KBM-7 (cell line): Measurements from ENCODE around the gene GIPC3.

Source experiments
- DNase-seq: peaks from one replicate; pipeline ENCODE4 v3.0.0-alpha.2; 2015
- in situ Hi-C: fragments of 300-500 bp; cut with MboI; formaldehyde crosslinking; loops from 2 replicates; pipeline ENCODE4 v1.14.3; 2020; ENCODE audit warnings: low sequenced_read_pairs, low pct_unique_long_range_greater_than_20kb, mixed read lengths

The GIPC3 gene

DNA sequence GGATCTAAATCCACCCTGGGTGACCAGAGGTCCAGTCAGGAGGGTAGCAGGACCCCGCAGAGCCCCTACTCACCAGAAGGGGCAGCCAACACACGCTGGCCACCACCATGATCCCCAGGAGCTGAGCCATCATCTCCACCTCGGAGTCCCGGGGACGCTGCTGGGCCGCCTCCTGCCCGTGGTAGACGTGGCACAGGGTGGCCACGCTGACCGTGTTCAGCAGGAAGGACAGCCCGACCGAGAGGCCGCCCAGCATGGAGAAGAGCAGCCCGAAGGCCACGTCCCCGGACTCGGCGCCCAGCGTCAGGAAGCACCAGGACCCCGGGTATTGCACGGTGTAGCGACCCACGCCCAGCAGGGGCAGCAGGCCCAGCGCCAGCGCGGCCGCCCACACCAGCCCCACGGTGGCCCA, 14.5 kb downstream of the GIPC3 start:
- no peak for DNase-seq

DNA sequence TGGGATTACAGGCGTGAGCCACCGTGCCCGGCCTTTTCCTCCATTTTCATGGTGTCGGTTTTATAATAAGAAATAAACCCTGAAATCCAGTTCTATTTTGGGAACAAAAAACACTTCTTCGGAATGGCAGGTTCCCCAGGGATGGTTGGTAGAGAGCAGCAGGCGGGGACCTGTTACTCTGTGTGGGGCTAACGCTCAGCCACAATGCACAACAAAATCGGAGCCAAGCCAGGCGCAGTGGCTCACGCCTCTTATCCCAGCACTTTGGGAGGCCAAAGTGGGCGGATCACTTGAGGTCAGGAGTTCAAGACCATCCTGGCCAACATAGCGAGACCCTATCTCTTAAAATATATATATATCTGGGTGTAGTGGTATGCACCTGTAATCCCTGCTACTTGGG, 15.7 kb downstream of the GIPC3 start:
- in situ Hi-C loops: no loop called here
- DNase-seq: no peak

More for the DNA sequence above, 14.5 kb downstream of the GIPC3 start:
- in situ Hi-C loops: no loop called here

DNA sequence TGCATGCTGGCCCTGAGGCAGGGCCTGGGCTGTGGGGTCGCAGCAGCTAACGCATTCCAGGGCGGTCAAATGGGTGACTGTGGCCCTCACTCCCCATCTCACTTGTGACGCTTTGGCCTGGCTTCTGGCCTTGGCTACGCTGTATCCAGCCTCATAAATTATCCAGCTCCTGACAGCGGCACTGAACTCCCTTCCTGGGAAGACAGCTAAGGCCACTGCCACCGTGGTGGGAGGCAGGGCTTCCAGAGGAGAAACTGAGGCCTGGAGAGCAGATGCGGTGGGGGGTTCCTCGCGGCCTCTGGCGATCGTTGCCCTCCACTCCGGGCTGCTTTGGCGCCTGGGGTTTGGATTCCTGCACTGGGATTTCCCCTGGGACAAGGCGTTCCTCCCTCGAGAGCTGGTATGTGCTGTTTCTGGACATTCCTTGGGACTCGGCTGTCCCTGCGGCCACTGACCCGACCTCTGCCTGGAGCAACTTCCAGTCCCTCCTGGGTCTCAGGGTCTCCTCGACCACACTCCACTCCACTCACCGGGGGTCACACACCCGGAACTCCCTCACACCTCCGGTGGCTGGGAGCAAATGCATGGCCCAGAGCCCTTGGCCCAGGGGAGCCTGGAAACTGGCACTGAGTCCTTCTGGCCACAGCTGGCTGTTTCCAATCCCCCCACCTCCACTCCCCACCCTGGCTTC, 18.0 kb downstream of the GIPC3 start:
- in situ Hi-C loops: no loop called here
- no peak for DNase-seq

DNA sequence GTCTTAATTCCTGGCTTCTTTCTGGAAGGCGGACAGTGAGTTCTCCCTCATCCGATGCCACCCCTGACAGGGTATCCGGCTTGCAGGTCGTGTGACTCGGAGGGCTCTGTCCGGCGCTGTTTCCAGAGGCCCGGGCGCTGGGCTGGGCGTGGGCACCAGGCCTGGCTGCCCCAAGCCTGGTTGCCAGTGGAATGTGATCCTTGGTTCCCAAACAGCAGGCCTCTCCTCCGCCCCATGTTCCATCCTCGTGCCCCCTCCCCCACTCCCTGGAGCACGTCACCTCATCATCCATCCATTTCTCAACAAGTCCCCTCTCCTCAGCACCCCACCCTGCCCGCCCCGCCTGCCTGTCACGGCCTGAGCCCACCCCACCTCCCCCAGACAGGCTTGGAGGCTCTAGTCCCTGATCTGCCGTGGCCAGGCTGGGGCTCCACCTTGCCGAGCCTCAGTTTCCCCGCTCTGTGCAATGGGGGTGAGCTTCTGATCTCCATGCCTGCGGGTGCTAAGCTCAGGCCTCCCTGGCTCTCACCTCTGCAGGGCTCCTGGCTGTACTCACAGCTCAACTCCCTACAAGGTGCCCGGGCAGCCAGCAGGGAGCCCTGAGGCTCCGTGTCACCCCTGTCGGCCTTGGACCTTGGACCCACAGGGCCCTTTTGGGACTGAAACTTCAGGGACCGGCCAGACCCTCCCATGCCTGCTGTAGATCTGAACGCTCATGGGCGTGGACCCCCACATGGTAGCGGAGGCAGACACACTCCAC, 19.1 kb downstream of the GIPC3 start:
- DNase-seq: no peak
- in situ Hi-C loops: no loop called here

DNA sequence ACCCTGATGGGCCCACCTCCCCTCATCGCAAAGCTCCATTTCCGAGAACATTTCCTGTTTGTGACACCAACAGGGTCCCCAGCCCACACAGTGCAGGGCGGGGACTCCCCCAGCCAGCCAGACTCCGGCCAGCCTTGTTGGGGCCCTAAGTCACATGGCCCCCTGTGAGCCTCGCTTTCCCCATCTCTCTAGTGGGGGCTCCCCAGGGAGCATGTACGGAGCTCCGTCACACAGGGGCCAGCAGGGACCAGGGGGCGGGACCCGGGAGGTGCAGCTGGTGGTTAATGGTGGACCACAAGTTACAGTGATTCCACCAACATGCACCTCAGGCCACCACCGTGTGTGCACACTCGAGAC, 19.7 kb downstream of the GIPC3 start:
- peak; percentile 69 for DNase-seq
- in situ Hi-C loops: no loop called here

DNA sequence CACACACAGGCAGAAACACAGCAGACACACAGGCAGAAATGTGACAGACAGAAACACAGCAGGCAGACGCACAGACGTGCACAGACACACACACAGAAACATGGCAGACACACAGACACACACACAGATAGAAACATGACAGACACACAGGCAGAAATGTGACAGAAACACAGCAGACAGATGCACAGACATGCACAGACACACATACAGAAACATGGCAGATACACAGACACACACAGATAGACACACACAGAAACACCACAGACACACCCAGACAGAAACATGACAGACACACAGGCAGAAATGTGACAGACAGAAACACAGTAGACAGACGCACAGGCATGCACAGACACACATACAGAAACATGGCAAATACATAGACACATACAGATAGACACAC, 20.1 kb downstream of the GIPC3 start:
- in situ Hi-C loops: no loop called here
- DNase-seq: no peak

DNA sequence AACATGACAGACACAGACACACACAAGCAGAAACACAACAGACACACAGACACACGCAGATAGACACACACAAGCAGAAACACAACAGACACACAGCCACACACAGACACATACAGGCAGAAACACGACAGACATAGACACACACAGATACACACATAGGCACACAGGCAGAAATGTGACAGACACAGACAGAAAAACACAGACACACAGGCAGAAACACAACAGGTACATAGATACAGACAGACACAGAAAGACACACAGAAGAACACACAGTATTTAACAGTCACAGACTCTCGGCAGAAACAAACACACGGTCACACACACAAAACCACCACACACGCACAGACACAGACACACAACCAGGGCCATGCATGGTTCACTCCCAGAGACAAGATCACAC, 20.5 kb downstream of the GIPC3 start:
- DNase-seq: peak; percentile 14
- in situ Hi-C loops: no loop called here

DNA sequence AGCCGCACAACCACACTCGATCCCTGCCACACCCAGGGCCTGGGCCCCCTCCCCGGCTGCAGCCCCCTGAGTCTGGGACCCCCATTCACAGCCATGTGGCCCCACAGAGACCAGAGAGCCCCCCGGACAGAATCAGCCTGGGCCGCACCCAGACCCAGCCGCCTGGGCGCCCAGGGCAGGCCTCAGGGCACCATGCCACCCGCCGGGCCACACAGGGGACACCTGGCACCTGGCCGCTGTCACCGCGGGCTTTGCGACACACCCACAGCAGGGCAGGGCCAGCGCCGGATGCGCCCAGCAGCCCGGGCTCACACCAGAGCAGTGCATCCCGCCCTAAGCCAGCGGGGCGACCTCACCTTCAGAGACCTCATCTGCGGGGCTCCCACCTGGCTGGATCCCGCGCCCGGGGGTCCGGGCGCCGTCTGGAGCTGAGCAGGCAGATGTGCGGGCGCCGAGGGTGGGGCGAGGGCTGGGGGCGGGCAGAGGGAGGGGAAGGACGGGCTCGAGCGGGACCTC, 21.0 kb downstream of the GIPC3 start:
- peak; percentile 19 for DNase-seq

DNA sequence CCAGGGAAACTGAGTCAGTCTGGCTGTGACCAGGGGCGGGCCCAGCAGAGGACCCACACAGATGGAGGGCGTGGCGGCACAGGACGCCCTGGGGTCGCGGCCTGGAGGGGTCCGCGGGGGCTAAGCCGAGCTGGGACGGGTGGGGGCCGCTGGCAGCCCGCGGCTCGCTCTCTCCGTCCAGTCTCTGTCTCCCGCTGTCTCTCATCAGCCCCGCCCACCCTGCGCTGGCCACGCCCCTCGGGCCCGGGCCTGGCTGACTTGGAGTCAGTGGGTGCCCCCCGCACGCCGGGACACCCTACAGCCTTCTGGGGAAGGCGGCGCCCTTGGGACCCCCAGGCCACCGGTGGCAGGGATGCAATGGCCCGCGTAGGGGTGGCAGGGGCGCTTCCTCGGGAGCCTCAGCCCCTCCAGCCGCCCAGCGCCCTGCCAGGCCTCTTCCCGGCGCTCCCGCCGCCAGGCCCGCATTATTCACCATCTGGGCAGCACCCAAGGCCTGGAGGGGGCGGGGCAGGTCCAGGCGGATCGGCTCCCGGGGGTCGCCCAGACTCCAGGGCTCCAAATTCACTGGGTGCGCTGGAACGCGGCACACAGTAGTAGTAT, 21.5 kb downstream of the GIPC3 start, which contains the start of gene TBXA2R:
Gene TBXA2R (minus strand): TSS at position 186 of the 600 bp plus-strand sequence. CDS start 6,241 bp downstream, outside the sequence.
- in situ Hi-C loops: no loop called here
- DNase-seq: peak; percentile 71

More for the DNA sequence above, 21.0 kb downstream of the GIPC3 start:
- in situ Hi-C loops: no loop called here

DNA sequence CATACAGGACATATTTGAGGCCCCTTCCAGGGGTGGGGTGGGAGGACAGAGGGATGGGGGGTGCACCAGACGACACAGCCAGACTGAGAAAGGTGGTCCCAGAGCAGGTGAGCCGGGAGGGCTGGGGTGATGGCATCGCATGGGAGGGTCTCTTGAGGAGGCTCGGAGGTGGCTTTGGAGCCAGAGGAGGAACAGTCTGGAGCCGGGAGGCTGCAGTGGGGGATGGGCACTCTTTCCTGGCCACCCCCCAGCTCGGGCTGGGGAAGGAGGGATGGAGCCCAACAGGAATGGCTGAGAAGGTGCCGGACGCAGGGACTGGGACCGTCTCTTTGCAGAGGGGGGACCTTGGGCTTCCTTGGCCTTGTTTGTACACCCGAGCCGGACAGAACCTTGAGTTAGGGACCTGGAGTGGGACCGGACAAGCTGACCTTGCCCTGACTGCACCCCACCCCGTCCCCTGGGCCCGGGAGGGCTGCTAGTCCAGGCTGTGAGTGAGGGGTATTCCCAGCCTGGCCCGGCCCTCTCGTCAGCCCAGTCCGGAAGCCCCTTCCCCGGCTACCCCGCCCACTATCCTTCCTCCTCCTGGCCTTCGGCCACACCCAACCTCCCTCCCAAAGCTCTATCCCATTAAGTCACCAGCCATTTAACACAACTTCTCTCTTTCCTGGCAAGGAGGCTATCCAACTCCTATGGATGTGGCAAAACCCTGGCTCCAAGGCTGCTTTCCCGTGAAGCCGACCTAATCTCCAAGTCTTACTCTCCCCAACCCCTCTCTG, 22.2 kb downstream of the GIPC3 start:
- DNase-seq: peak; percentile 61
- in situ Hi-C loops: no loop called here

DNA sequence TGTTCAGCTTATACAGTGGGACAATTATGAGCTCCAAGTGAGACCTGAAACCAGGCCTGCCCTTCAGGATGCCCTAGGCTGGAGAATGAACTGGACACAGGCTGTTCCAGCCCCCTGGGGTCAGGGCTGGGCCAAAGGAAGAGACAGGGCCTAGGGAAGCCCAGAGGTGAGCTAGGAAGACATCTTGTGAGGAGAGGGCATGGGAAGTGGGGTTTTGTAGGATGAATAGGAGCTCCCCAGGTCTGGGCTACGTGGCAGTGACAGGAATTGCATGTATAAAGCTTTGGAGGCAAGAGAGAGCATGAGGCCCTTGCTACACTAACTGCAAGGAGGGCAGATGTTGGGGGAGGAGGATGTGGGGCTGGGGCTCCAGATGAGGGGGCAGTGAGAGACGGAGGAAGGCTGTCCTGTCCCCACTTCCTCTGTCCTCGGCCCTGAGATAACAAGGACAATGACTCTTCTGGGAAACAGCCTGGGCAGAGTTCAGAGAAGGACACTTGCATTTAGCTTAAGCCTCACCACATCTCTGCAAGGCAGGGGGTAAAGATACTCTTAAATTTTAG, 22.9 kb downstream of the GIPC3 start:
- DNase-seq: peak; percentile 93
- in situ Hi-C loops: no loop called here

DNA sequence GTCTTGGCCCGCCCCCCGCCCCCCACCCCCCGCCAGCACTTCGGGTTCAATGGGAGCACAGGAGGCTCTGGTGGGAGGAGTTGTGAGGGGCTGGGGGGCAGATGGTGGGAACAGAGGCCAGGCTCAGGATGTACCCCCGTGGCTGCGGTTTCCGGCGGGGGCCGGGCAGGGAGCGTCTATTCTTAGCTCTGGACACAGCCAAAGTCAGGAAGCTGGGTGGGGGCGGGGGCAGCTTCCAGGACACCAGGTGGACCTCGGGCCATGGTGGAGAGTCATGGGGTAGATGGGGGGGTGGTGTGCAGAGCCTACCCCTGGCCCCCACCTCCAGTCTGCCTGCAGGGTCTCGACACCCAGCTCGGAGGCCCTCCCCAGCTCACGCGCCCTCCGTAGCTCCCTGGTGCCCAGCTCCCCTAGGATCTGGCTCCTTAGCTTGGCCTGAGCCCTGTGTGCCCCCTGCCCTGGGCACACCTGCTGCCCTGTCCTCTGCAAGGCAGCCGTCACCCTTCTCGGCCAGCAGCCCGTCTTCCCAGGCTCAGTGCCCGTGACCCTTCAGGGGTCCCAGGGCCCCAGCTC, 23.6 kb downstream of the GIPC3 start:
- in situ Hi-C loops: no loop called here

DNA sequence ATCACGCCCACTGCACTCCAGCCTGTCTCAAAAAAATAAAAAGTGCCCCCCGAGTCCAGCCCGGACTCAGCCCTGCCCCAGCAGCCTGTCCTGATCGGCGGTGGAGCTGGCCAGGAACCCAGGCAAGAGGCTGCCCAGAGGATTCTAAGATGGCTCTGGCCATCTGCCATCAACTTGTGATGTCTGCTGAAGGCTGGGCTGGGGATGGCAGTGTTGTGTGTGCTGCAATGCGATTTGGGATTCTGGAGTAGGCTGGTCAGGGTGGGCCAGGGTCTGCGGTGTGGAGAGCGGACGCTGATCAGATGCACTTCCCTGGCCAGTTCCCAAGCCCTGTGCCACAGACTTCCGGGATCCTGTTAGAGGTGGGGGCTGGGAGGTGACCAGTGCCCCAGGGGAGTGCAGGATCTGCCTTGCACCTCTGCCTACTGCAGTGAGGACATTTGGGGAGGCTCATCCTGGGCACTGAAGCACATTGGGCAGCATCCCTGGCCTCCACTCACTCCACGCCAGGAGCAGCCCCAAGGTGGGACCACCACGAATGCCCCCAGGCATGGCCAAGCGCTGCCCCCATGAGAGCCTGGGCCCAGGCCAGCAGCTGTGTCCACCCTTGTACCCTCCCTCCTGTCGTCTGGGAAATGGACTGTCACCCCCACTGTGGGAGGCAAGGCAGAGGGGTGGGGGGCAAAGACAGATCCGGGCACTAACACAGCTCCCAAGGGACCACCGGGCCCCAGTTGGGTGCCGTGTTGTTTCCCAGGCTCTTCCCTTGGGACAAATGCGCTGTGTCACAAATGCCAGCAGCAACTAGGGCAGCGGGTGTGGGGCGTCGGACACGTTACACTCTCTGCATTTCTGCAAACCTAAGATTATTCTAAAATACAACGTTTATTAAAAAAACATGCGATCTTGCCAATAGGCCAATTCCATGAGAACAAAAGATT, 24.8 kb downstream of the GIPC3 start:
- peak; percentile 12 for DNase-seq
- in situ Hi-C loops: no loop called here

More for the DNA sequence above, 23.6 kb downstream of the GIPC3 start:
- DNase-seq: peak; percentile 97

DNA sequence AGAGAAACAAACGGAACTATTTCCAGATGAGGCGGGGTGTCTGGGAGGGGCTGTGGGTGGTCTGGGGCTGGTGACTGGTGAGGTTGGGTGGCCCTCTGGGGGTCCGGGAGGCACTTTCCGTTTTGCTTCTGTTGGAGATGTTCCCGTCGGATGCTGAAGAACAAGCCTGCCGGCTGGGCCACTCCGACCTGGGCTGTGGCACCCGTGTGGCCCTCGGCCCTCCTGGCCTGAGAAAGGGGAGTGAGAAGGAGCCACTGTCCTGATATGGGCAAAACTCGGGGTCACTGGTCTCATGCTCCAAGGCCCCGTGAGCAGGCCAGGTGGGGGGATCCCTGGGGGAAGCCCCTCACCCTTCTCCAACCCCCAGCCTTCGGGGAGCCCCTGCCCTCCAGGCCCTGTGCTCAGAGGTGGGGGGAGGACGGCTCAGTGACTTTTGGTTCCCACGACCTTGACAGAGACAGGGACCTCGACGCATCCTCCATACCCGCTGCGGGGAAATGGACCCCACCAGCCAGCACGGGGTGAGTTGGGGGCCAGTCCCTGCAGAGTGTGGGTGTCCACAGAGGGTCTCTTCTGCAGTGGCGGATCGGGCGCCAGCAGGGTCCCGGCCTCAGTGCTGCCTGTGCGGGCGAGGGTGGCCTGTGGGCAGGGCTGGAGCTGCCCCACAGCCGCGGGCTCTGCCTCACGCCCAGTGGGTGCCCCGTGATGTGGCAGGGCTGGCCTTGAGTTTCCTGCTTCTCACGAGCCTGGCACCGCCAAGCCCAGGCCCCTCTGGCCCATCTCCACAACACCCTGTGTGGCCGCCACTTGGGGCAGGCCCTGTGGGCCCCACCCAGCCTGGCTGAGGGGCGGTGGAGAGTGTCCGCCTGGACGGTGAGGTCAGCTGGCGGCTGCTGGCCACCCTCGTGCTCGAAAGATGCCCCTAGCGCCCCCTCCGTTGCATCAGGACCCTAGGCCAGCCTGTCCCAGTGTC, 25.8 kb downstream of the GIPC3 start:
- DNase-seq: no peak
- in situ Hi-C loops: no loop called here

DNA sequence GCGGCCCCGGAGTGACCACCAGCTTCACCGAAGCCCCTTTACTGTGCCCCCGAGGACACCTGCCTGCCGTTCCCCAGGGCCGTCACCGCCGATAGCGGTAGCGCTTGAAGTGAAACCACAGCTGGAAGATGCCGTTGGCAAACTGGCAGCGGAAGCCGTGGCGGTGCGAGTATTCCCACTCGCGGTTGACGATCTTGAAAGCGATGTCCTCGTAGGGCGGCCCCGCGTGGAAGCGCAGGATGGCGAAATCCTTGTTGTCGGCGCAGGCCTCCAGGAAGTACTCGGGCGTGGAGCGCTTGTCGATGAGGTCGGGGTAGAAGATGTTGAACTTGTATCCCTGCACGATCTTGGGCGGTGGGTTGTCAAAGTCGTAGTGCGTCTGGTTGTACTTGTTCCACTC, 26.6 kb downstream of the GIPC3 start:
- in situ Hi-C loops: no loop called here
- no peak for DNase-seq

DNA sequence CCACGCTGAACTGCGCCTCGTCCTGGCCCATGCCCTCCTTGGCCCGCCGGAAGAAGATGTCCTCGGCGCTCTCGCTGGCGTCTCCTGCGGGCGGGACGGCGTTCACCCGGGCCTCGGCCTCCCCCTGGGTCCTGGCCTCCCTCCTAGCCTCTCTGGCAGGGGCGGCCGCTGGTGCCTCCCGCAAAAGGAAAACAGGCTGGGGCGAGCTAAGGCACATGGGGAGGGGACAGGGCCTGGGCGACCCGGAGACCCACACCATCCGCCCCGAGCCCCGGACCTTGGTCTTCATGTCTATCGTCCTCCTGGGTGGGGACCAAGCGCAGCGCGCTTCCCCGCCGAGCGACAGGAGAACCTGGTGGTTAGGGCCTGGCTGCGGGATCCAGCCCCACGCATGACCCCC, 27.1 kb downstream of the GIPC3 start:
- in situ Hi-C loops: no loop called here
- DNase-seq: no peak
